HepG2 (cell line): ENCODE results near the gene TWNK. TPM values are rescaled to one million over a fixed set of nuclear protein-coding genes. Genes with fewer than 3 reads are reported as not detected.

Experiments
- GABPB1 ChIP-seq: IDR thresholded peaks from 2 replicates; pipeline ENCODE4 v1.6.1; 2016; ENCODE audit warnings: mild to moderate bottlenecking, missing genetic modification reagents, moderate library complexity, missing compliant biosample characterization
- JARID2 ChIP-seq: sonication (generic); formaldehyde crosslinking; IDR thresholded peaks from 2 replicates; pipeline ENCODE4 v1.8.1; 2023; ENCODE audit warnings: missing genetic modification reagents, inconsistent platforms; ENCODE audit not compliant: insufficient replicate concordance
- KIAA2018 ChIP-seq: sonication (generic); formaldehyde crosslinking; IDR thresholded peaks from 2 replicates; pipeline ENCODE4 v1.5.0; 2020; ENCODE audit warnings: mild to moderate bottlenecking, missing genetic modification reagents, borderline replicate concordance
- MED1 ChIP-seq: sonication (generic); formaldehyde crosslinking; IDR thresholded peaks from 2 replicates; pipeline ENCODE4 v1.4.0; 2020; ENCODE audit warnings: missing genetic modification reagents
- ZBTB42 ChIP-seq: sonication (generic); formaldehyde crosslinking; IDR thresholded peaks from 2 replicates; pipeline ENCODE4 v1.5.0; 2020; ENCODE audit warnings: mild to moderate bottlenecking, missing genetic modification reagents
- ZNF264 ChIP-seq: sonication (generic); formaldehyde crosslinking; IDR thresholded peaks from 2 replicates; pipeline ENCODE4 v1.4.0; 2020; ENCODE audit warnings: missing genetic modification reagents
- polyA plus RNA-seq, 8 experiments: library from polyadenylated mRNA; depleted of rRNA in 3 of 8; stranded (reverse) in 7 of 8; unstranded in 1 of 8; fragments of >200 nt; fragmentation: Illumina TruSeq in 4 of 8; extraction: Trizol in 4 of 8; gene quantifications; 2 replicates each; pipeline versions ENCODE4 v1.2.1 to v1.2.3, GENCODE V29; 2011 to 2016; ENCODE audit warnings: low read depth in 4 of 8, missing spikeins in 1 of 8, mixed read lengths in 1 of 8; ENCODE audit not compliant: insufficient read depth in 1 of 8
- total RNA-seq, 5 experiments: library from RNA; depleted of rRNA; stranded (reverse); fragments of >200 nt; fragmentation: Illumina TruSeq; extraction: Trizol; gene quantifications; 2 replicates each; pipeline ENCODE4 v1.2.3, GENCODE V29; 2016; ENCODE audit warnings: low read depth in 1 of 5

The TWNK gene
- total and polyA plus RNA-seq, 2 of the 13 experiments (the other 11 are each of a cell fraction or from before 2014, with no cell fraction given) = 10.7 to 16.5 TPM

DNA sequence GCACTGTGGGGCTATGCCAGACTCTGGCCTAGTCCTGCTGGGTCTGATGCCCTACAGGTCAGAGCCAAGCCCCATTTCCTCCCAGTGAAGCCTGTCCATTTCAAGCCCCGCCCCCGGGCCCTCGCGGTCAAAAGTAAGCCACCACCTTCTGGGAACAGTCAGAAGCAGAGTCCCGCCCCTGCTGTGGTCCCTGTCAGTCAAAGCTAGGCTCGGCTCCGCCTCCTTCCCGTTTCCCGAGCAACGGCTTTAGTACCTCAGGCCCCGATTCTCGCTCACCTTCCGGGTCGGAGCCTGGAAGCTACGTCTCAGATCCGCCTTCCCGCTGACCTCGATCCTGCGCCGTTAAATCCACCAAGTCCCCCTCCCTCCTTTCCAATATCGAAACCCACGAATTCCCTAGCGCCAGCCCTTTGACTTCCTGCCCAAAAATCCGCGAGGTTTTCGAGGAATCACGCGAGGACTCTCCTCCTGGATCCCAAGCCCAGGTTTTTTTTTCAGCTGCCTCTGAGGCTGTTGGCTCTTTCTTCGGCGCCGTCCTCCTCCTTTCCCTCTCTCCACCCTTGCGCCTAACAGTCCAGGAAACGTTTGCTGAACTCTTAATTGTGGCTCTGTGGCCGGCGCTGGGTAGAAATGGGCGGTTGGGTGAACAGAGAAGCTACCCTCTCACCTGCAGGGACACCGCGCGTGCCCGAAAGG, 55.5 kb downstream of the TWNK start (continued):
- TF ChIP-seq KIAA2018 (CRISPR knock-in tag) (no peak), ZNF264 (no peak), MED1 (CRISPR knock-in tag) (no peak), GABPB1 (peak; percentile 75), ZBTB42 (CRISPR knock-in tag) (no peak), JARID2 (CRISPR knock-in tag) (no peak)
